Glutamatergic neuron (in vitro differentiated cells): ENCODE measurements around the gene QRFP. TPM values are rescaled to one million over a fixed set of nuclear protein-coding genes. Genes with fewer than 3 reads are reported as not detected.

Experiments used
- DNase-seq: peaks from one replicate; pipeline ENCODE4 v3.0.0; 2022
- H3K27ac Mint-ChIP-seq: one replicate; pipeline ENCODE4 v1.8.0; 2020; ENCODE audit warnings: mild to moderate bottlenecking, mixed read lengths, inconsistent platforms; ENCODE audit not compliant: unreplicated experiment
- H3K27me3 Mint-ChIP-seq: one replicate; pipeline ENCODE4 v1.8.0; 2020; ENCODE audit warnings: mild to moderate bottlenecking, moderate library complexity, mixed read lengths, inconsistent platforms; ENCODE audit not compliant: unreplicated experiment
- H3K36me3 Mint-ChIP-seq: one replicate; pipeline ENCODE4 v1.8.0; 2020; ENCODE audit warnings: mild to moderate bottlenecking, mixed read lengths, inconsistent platforms; ENCODE audit not compliant: unreplicated experiment
- H3K4me1 Mint-ChIP-seq: one replicate; pipeline ENCODE4 v1.8.0; 2020; ENCODE audit warnings: mild to moderate bottlenecking, low read depth, mixed read lengths, inconsistent platforms; ENCODE audit not compliant: unreplicated experiment
- H3K4me3 Mint-ChIP-seq: one replicate; pipeline ENCODE4 v1.8.0; 2020; ENCODE audit warnings: mild to moderate bottlenecking, mixed read lengths, inconsistent platforms; ENCODE audit not compliant: unreplicated experiment
- H3K9me3 Mint-ChIP-seq: one replicate; pipeline ENCODE4 v1.8.0; 2020; ENCODE audit warnings: mild to moderate bottlenecking, moderate library complexity, mixed read lengths, inconsistent platforms; ENCODE audit not compliant: unreplicated experiment
- total RNA-seq: library from RNA; stranded (reverse); fragmentation: NEBNext Ultra II Directional; extraction: Animal tissue kit (Norgen Biotek cat#: 25700); gene quantifications from one replicate; pipeline ENCODE4 v1.2.1, GENCODE V29; 2021; ENCODE audit not compliant: unreplicated experiment
- TF ChIP-seq, protein P1 (sequence below): fragments of 200-600 bp; sonication (generic); IDR thresholded peaks from one replicate; pipeline ENCODE4 v1.5.0; 2021; ENCODE audit not compliant: partially characterized antibody, unreplicated experiment

The QRFP gene
- total RNA-seq, 1 donor from 2014 or later: not detected

DNA sequence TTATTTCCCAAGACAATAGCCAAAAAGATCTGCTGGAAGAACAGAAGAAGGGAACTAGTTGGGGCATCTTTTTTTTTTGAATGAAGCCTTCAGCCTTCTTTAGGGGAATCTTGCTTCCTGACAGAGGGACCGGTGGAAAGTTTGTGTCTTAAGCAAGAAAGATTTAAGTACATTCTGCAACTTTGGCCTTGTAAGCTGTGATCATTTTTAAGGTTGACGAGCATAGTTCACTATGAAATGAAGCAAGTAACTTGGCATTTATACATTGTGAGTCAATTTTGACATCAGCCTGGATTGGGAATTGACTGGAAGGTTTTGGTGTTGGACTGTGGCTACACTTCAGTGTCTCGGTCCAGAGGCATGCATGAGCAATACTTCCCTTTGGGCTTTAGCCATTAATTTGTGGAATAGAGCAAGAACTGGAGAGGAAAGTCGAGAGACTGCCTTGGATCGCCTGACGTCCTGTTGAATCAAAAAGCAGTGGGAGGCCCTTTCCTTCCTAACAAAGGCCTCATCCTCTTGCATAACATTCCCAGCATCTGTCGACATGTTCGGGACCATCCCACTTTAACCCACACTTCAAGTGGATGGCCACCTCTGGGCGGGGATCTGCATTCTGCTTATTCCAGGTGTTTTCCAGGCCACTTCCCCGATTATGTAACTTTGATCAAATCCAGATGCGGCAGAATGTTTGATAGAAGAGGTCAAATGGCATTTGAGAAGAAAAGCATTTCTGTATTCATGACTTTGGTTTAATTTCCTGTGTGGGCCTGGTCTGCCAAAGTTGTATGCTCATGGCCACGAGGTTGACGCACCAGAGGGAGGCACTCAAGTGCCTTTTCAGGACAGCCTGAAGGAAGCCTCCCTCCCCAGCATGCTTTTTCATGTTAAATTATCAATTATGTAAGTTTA, 49.0 kb downstream of the QRFP start:
- TF ChIP-seq, protein P1, sequence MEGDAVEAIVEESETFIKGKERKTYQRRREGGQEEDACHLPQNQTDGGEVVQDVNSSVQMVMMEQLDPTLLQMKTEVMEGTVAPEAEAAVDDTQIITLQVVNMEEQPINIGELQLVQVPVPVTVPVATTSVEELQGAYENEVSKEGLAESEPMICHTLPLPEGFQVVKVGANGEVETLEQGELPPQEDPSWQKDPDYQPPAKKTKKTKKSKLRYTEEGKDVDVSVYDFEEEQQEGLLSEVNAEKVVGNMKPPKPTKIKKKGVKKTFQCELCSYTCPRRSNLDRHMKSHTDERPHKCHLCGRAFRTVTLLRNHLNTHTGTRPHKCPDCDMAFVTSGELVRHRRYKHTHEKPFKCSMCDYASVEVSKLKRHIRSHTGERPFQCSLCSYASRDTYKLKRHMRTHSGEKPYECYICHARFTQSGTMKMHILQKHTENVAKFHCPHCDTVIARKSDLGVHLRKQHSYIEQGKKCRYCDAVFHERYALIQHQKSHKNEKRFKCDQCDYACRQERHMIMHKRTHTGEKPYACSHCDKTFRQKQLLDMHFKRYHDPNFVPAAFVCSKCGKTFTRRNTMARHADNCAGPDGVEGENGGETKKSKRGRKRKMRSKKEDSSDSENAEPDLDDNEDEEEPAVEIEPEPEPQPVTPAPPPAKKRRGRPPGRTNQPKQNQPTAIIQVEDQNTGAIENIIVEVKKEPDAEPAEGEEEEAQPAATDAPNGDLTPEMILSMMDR: no peak
- no peak for DNase-seq
- Mint-ChIP-seq H3K27me3 (peaks cover 2% of the 10 kb centered on the region), H3K9me3 (no peaks in the 10 kb centered on the region), H3K4me3 (no peak overlapping the region), H3K36me3 (no peaks in the 10 kb centered on the region), H3K4me1 (peaks cover 46% of the 10 kb centered on the region), H3K27ac (peak overlapping the region; percentile 88)

DNA sequence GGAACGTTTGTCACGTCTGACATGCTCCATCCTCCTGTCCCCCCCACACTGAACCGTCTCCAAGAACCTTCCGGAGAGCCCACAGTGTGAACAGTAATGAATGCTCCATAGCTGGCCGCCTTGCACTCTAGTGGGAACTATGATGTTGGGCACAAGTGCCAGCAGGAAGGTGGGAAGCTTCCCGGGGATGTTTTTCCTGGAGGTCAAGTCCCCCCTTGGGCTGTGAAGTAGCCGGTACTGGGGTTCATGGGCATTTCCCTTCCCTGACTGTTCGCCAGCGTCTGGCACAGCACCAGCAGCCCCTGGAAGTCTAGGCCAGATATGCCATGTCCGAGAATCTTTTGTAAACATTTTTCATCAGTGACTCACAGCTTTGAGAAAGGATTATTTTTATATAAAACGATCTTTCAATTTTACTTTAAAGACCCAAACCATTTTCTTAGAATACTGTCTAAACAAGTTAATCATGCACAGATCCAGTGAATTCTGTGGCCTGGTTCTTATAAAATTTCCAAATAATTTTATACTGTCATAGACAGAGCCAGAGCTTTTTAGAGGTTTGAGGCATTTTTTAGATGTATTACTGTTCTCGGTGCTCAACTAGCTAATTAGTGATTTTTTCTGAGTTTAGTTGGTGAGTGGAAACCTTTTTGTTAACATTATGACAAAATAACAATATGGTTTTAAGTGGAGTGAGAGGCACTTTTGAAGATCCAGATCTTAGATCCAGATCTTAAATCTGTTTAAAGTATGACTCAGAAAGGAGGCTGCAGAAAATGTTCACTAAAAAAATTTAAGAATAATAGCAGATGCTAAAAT, 49.9 kb downstream of the QRFP start:
- no peak for DNase-seq
- TF ChIP-seq, protein P1: no peak
- H3K9me3 Mint-ChIP-seq: no peaks in the 10 kb centered on the region
- peaks cover 54% of the 10 kb centered on the region for H3K4me1 Mint-ChIP-seq
- H3K4me3 Mint-ChIP-seq: peak overlapping the region; percentile 44
- H3K36me3 Mint-ChIP-seq: no peaks in the 10 kb centered on the region
- peaks cover 2% of the 10 kb centered on the region for H3K27me3 Mint-ChIP-seq
- H3K27ac Mint-ChIP-seq: peak overlapping the region; percentile 88

DNA sequence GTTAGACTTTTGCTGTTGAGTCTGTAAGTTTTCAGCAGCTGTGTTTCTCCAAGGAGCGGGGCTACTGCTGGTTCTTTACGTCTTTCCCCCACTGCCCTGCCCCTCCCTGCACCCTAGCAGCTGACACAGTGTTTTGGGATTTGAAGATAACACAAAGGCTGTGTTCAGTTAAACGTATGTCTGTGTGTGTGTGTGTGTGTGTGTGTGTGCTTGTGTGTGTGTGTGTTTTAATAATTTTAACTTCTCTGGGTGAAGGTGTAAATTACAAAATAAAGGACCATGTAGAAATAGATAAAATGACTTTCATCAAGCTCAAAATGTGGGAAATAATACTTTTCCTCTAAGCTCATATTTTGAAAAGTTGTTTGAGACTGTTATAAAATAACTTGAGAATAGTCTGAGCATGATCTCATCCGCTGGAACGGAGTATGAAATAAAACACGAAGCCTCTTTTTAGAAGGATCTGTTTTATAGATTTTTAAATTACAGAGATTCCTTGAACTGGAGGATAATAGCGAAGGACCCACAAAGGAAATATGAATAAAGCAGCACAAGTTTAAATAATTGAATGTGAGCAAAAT, 50.6 kb downstream of the QRFP start:
- Mint-ChIP-seq H3K27me3 (peaks cover 3% of the 10 kb centered on the region), H3K9me3 (no peaks in the 10 kb centered on the region), H3K4me3 (peak overlapping the region; percentile 44), H3K36me3 (no peaks in the 10 kb centered on the region), H3K27ac (peak overlapping the region; percentile 88), H3K4me1 (peaks cover 55% of the 10 kb centered on the region)
- DNase-seq: no peak
- TF ChIP-seq, protein P1: no peak

DNA sequence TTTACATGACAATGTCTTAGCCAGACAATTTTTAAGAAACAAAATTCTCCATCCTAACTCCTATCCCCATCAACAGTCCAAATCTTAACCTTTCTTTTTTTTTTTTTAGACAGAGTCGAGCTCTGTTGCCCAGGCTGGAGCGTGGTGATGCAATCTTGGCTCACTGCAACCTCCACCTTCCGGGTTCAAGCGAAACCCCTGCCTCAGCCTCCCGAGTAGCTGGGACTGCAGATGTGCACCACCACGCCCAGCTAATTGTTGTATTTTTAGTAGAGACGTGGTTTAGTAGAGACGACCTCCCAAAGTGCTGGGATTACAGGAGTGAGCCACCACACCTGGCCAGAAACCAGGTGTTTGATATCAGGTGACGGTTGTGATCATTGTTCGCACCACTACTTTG, 51.4 kb downstream of the QRFP start:
- DNase-seq: no peak
- no peaks in the 10 kb centered on the region for H3K36me3 Mint-ChIP-seq
- peak overlapping the region; percentile 44 for H3K4me3 Mint-ChIP-seq
- H3K4me1 Mint-ChIP-seq: peaks cover 59% of the 10 kb centered on the region
- H3K27me3 Mint-ChIP-seq: peaks cover 3% of the 10 kb centered on the region
- H3K9me3 Mint-ChIP-seq: no peaks in the 10 kb centered on the region
- H3K27ac Mint-ChIP-seq: peak overlapping the region; percentile 88
- TF ChIP-seq, protein P1: no peak
